GDM1 (cell line): Measurements from ENCODE around the gene GGCX.

ENCODE experiments used
- DNase-seq: peaks from one replicate; lab custom pipeline; 2025; lab: John Stamatoyannopoulos, UW

The GGCX gene

GRCh38 chr2:85541753-85542457 is 19.4 kb downstream of the GGCX start:
- DNase-seq, result no peak

DNA sequence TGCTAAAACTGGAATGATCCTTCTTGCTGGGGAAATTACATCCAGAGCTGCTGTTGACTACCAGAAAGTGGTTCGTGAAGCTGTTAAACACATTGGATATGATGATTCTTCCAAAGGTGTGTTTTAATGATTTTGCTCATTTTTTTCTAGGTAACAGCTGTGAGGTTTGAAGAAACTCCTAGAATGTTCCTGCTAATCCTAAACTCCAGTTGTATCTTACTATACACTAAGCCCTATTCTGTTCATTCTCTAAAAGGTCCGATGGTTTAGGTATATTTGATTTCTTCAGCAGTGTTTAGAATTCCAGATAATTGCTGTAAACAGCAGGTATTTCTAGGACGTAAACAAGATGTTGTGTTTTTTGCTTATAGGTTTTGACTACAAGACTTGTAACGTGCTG is 20.0 kb downstream of the GGCX start:
- no peak for DNase-seq

DNA sequence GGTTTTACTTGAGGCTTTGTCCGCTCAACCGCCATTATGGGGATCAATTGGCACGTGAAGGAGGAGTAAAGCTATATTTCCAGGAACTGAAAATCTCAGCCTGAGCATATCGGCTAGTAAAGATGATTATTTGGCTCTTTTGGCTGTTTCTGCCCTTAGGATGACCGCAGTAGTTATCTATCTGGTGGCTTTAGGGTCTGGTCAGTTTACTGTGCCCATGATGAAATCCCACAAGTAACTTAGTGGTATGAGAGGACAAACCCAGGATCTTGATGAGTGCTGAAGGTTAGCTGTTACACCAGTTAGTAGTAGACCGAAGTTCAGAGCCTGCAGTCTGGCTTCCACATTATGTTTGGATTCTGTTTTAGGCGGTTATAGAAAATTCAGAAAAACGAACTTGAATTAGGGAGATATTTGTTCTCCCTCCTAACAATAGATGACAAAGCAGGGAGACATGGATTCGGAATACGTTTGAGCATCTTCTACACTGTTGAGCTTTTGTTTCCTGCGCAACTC is 21.1 kb downstream of the GGCX start:
- no peak for DNase-seq

- peak; percentile 53 for DNase-seq
Observed at GRCh38 chr2:85539361-85540132, 21.7 kb downstream of the GGCX start.

- peak; percentile 92 for DNase-seq
Observed at GRCh38 chr2:85538507-85539360, 22.6 kb downstream of the GGCX start, which contains the start of gene MAT2A. MAT2A (plus strand) TSS chr2:85539168; CDS start chr2:85539288, 120 bp downstream.

- DNase-seq, result peak; percentile 36
Observed at GRCh38 chr2:85537600-85538506, 23.4 kb downstream of the GGCX start.

GRCh38 chr2:85536479-85536878 is 24.8 kb downstream of the GGCX start:
- DNase-seq, result no peak

- no peak for DNase-seq
Observed at GRCh38 chr2:85534881-85535280, 26.4 kb downstream of the GGCX start.

GRCh38 chr2:85534099-85534498 is 27.2 kb downstream of the GGCX start:
- no peak for DNase-seq

DNA sequence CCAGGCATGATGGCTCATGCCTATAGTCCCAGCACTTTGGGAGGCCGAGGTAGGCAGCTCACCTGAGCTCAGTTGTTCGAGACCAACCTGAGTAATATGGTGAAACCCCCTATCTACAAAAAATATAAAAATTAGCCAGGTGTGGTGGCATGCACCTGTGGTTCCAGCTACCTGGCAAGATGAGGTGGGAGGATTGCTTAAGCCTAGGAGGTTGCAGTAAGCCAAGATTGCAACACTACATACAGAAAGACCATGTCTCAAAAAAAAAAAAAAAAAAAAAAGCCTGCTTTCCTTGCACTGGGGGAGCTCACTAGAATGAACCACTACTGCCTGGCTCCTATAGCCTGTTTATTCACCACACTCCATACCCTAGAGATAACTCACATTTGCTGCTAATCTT is 29.7 kb downstream of the GGCX start:
- no peak for DNase-seq

- no peak for DNase-seq
Observed at GRCh38 chr2:85529809-85530208, 31.5 kb downstream of the GGCX start.

GRCh38 chr2:85528355-85528754 is 32.9 kb downstream of the GGCX start:
- no peak for DNase-seq

- DNase-seq, result no peak
Observed at GRCh38 chr2:85527787-85528186, 33.5 kb downstream of the GGCX start.

- no peak for DNase-seq
Observed at GRCh38 chr2:85525567-85525966, 35.7 kb downstream of the GGCX start.

GRCh38 chr2:85525029-85525428 is 36.3 kb downstream of the GGCX start:
- DNase-seq, result no peak

GRCh38 chr2:85524336-85524908 is 36.9 kb downstream of the GGCX start:
- peak; percentile 41 for DNase-seq

DNA sequence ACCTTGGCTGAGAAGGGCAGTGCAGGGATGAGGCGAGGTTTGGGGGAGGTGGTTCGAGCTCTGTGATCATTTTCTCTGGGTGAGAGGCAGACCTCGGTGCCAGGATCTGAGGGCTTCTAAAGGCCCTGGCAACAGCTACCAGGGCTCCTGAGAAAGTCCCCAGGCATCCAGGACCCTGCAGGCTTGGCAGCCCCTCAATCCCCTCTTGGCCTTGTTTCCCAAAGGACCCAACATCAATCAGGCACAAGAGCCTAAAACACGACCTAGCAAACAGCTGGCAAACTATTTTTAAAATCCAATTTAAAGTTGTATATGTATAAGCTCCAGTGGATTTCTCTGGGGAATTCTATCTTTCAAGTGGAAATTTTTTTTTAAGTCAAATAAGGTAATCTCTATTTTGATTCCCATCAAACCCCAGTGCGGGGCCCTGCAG is 37.4 kb downstream of the GGCX start:
- no peak for DNase-seq

DNA sequence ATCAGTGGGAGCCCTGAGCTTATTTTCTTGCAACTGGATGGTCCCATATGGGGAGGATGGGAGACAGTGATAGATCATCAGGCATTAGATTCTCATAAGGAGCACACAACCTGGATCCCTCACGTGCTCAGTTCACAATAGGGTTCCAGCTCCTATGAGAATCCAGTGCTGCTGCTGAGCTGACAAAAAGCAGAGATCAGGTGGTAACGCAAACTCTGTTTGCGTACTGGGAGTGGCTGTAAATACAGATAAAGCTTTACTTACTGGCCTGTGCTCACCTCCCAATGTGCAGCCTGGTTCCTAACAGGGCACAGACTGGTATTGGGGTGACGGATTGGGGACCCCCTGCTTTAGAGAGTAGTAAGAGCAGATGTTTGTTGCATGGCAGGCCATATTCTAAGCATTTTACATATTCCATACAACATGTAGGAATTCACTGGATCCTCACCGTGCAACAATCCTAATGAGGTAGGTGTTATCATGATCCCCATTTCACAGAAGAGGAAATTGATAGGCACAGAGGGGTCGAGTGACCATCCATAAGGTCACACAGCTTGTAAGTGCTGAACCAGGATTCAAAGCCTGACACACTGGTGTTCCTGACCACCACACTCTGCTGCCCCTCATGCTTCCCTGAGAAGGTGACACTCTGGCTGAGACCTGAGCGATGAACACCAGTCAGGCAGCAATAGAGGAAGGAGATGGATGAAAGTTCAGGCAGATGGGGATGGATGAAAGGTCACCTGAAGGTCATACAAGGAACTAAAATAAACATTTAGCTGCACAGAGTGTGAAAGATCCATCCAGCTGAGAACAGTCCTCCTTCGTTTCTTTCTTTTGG is 38.0 kb downstream of the GGCX start:
- DNase-seq, result no peak

GRCh38 chr2:85522090-85522647 is 39.1 kb downstream of the GGCX start:
- no peak for DNase-seq
